T-helper 22 cell (primary cell): ENCODE measurements around the gene RER1.
"Not testable (repeated sequence)": the region's sequence is repeated elsewhere in the genome, so short reads cannot be mapped to it uniquely, and the experiment has no call there.

ENCODE experiments used
- DNase-seq: peaks from one replicate; pipeline ENCODE4 v3.0.0-alpha.2; 2020; ENCODE audit warnings: low read depth

The RER1 gene

GRCh38 chr1:2429780-2430591 lies 38.3 kb downstream of the RER1 start:
- no peak for DNase-seq

GRCh38 chr1:2430592-2430973 lies 38.9 kb downstream of the RER1 start:
- DNase-seq = no peak

DNA sequence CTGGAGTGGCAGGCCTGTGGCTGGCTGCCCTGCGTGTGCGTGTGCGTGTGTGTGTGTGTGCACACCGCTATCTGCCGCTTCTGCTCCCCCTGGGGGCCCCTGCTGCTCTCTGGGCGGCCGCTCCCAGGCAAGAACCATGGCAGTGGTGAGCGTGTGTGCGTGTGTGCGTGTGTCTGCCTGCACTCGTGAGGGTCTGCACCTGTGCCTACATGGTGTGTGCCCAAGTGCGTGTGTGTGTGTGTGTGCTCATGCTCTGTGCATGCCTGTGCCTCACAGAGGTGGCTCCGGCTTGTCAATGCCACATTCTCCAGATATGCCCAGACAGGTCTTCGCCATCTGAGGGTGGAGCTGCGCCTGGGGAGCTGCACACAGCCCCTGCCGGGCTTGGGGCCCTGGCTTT lies 39.5 kb downstream of the RER1 start:
- no peak for DNase-seq

DNA sequence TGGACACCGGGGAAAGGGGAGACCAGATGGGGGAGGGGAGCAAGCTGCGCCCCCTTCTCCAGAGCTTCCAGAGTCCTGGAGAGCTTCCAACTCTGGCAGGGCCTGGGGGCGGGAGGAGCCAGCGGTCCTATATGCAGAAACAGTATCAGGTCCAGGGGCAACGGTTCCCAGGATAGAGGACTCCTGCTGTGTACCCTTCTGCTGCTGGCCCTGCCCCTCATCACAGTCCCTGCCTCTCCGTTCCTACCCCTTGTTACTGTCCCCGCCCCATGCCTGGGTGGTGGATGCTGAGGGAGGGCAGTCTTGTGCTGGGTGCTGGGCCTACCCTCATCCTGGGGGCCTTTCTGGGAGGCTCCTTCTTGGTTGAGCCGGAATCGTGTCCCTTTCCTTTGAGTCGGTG lies 39.9 kb downstream of the RER1 start:
- no peak for DNase-seq

- DNase-seq = no peak
Observed at GRCh38 chr1:2432441-2432844, 40.8 kb downstream of the RER1 start.

DNA sequence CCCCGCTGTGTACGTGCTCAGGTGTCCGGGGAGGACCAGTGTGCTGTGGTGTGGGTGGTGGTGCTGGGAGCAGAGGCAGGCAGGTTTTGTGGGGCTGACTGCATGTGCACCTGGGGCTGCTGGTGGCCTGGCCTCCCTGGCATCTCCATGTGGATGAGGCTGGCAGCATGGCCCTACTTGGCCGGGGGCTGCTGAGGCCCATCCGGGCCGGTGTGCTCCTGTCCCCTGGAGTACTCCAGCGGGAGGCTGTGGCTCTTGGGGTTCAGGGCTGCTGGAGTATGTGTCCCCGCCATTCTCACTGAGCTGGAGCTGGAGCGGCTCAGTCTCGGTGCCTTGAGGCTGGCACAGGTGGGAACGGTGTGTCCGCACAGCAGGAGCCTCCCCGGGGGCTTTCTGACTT lies 41.6 kb downstream of the RER1 start:
- DNase-seq = no peak

- no peak for DNase-seq
Observed at GRCh38 chr1:2433936-2434655, 42.5 kb downstream of the RER1 start.

DNA sequence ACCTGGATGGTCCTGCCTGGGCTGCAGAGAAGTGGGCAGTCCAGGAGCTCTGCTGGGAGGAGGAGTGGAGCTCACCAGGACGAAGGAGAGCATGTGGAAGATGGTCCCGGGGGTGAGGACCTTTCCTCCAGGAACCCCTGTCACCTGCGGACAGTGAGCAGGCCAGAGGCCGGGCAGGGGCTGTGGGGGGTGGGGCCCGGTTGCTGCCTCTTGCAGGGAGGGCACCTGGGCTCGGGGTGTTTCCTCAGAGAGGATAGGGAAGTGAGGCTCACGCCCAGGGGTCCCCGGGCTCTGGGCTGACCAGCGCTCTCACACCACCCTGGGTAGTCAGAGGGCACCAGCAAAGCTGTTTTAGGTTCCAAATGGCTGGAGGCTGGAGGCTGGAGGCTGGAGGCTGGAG lies 43.5 kb downstream of the RER1 start:
- no peak for DNase-seq

- no peak for DNase-seq
Observed at GRCh38 chr1:2435746-2436355, 44.2 kb downstream of the RER1 start.

DNA sequence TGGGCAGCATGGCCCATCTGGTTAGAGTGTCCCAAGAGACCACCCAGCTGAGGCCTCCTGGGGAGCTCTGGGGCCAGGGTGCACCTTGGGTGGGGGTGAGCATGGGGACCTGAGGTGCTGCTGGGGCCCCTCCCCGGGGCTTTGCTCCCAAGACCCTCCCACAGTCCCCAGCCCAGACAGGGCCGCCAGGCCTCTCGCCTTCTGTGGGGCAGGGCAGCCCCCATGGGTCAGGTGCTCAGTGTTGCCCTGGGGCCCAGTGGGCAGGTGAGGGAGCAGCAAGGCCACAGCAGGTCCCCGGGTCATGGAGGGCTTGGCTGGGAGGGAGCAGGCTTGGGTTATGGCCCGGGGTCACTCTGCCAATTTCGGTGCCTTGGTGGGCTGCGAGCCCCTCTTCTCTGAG lies 45.2 kb downstream of the RER1 start:
- no peak for DNase-seq

DNA sequence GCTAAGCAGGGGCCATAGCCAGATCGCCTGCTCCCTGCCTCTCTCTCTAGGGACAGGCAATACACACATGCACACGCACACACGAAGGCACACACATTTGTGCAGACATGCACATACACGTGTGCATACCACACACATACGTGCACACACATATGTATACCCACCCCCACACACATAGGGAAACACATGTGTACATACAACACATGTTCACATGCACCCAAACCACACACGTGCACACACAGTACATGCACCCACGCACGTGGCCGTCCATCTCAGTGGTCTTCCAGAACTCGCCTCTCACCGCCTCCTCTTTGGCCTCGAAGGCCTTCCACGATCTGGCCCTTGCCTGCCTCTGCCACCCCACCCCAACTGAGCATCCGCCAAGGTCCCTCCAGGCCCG lies 46.0 kb downstream of the RER1 start:
- no peak for DNase-seq

- DNase-seq = no peak
Observed at GRCh38 chr1:2438038-2438437, 46.4 kb downstream of the RER1 start.

DNA sequence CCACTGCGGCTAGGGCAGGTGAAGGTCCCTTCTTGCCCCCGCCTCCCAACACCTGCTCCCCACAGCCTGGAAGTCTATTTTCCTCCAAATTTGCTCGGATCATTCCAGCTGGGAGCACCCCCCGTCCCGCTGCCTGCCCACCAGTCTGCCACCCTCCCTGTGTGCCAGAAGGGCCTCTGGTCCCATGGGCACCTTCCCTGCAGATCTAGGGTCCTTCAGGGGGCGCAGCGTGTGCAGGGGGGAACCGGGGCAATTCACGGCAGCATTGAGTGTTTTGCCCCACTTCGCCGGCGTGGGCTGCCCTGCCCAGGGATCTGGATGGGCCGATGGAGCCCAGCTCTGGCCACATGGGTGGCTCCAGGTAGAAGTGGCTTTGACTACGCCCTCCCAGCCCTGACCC lies 47.0 kb downstream of the RER1 start:
- DNase-seq = no peak

GRCh38 chr1:2439369-2439768 lies 47.7 kb downstream of the RER1 start:
- DNase-seq = no peak

- DNase-seq = not testable (repeated sequence)
Observed at GRCh38 chr1:2440346-2440745, 48.7 kb downstream of the RER1 start.

DNA sequence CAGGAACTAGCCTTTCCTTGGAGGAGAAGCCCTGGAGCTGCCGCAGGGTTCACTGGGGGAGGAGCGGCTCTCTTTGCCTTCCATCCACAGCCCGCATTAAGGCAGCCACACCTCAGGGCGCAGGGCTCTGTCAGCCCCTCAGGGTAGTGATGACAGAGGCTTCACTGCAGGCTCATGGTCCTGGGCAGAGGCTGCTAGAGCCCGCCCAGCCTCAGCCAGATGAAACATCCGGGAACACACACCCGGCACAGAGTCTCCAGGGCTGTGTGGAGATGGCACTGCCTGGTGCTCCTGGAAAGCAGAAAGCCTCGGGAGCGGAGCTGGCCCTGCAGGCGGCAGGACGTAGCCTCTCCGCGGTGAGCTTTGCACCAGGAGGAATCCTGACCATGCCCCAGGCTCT lies 50.1 kb downstream of the RER1 start:
- no peak for DNase-seq

DNA sequence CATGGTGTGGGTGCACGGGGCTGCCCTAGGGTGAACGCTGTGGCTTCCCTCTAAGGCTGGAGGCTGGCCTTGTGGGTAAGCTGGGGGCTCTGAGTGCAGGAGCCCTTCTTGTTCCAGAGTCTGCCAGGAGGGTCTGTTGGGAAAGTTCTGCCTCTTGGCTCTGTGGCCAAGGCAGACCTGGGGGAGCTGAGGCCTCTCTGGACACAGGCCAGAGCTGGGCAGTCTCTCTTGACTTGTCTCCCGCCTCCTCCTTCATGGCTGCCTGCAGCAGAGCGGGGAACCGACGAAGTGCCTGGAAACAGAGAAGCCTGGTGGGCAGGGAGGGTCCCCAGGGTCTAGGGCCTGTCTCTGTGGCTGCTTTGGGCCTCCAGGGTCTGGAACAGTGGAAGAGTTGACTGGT lies 51.0 kb downstream of the RER1 start:
- no peak for DNase-seq

DNA sequence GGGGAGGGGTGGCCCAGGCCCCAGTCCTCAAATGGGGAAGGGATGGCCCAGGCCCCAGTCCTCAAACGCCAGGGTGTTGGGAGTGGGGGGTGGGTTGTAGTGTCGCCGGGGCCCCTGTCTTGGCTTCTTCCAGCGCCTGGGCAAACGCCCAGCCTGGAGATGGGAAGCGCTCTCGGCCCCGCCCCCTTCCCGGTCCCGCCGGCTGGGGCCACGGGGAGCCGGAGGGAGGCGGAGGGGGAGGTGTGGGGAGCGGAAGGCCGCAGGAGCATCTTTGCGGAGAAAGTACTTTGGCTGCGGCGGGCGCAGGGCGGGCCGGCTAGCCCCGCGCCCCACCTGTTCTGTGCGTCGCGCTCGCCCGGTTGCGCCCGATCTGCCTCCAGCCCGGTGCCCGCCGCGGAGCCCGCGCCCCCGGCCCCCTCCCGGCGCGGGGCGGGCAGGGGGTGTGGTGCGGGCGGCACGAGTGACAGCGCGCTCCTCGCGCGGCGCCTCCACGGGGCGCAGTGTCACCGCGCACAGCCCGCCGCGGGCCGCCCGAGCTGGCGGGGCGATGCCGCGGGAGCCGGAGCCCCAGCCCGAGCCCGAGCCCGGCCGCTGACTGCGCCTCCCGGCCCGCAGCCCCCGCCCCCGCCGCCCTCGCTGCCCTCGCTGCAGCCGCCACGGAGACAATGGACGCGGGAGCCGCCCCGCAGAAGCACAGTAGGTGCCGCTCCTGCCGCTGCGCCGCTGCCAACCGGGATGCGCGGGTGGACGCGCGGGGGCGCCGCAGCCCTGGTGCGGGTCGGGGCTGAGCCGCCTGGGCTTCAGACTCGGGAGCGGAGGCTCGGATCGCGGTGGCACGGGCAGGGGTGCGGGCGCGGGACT lies 51.9 kb downstream of the RER1 start:
- DNase-seq = no peak

DNA sequence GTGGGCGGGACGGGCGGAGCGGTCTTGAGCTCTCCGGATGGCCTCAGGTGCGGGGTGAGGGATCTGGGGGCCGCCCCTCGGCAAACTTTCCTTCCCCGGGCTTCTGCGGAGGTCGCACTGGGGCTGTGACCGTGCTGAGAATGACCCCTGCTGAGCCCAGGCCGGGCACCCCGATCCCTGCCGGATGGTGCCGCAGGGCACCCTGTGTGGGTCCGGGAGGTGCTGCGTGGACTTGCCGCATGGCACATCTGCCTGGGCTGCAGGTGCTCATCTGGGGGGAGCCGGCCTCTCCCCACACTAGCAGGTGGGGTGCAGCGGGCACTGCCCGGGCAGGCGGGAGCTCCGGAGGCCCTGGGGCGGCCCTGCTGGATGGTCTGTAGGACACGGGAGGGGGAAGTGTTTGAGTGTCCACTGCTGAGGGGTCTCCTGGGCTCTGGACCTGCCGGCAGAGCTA lies 52.5 kb downstream of the RER1 start:
- DNase-seq = no peak

GRCh38 chr1:2445162-2445822 lies 53.7 kb downstream of the RER1 start:
- no peak for DNase-seq

DNA sequence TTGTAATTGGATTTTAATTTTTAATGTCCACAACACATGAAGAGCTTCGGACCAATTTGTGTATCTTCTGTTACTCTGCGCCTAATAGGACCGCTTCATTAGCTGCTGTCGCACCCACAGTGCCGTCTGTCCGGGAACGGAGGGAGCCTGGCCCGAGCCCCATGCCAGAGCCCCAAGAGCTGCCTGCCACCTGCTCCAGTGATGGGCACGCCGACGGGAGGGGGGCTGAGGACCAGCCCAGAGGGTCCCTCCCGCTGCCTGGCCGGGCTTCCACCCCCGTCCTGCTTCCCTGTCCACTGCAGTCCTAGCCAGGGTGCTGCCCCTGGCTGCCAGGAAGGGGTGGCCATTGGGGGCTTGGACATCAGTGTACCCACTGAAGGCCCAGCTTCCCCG lies 54.2 kb downstream of the RER1 start:
- no peak for DNase-seq

GRCh38 chr1:2446394-2446793 lies 54.8 kb downstream of the RER1 start:
- no peak for DNase-seq
